ENCODE results near the gene CLCN1. TPM values are rescaled to one million over a fixed set of nuclear protein-coding genes. Genes with fewer than 3 reads are reported as not detected.
A peak's percentile ranks its signal among the peaks of the same experiment; 100 is the strongest.

CLCN1 gene
- total and polyA plus RNA-seq, 12 donors, result under 0.01 to 0.32 (median 0.12) TPM; not detected in 8

- no peak for TF ChIP-seq CTCF (IDR thresholded peaks at IDR 0.05)
- no peak for TF ChIP-seq POLR2A (IDR thresholded peaks at IDR 0.05)
- H3K27me3 ChIP-seq, result no peaks in the 10 kb centered on the region
- no peaks in the 10 kb centered on the region for H3K9me3 ChIP-seq (replicated peaks in 1 of 3)
- H3K4me1 ChIP-seq (replicated peaks in 1 of 2), result no peaks in the 10 kb centered on the region
- no peak overlapping the region for H3K27ac ChIP-seq
- DNase-seq, result peak in 5 of 7 donors; percentile 15 to 33 (median 23)
- no peak overlapping the region for H3K4me3 ChIP-seq
- H3K36me3 ChIP-seq (replicated peaks in 1 of 2), result no peaks in the 10 kb centered on the region
- WGBS, 4 donors, result 81 to 89% (median 85%) methylated on average over 4 of the region's 4 CpGs
- intact Hi-C loops (cut with DNase I), result no loop called here
Observed at GRCh38 chr7:143321734-143322133, 5.8 kb downstream of the CLCN1 start.

- peak in 6 of 7 donors; percentile 24 to 68 (median 32) for DNase-seq
- no peaks in the 10 kb centered on the region for H3K36me3 ChIP-seq (replicated peaks in 1 of 2)
Observed at GRCh38 chr7:143322760-143323633, 7.1 kb downstream of the CLCN1 start.

GRCh38 chr7:143323653-143324052, 7.7 kb downstream of the CLCN1 start:
- WGBS, 4 donors, result 58 to 69% (median 65%) methylated on average over 10 to 12 of the region's 12 CpGs
- TF ChIP-seq CTCF (IDR thresholded peaks at IDR 0.05), result no peak
- no peak for TF ChIP-seq POLR2A (IDR thresholded peaks at IDR 0.05)
- no peaks in the 10 kb centered on the region for H3K4me1 ChIP-seq (replicated peaks in 1 of 2)
- H3K9me3 ChIP-seq (replicated peaks in 1 of 3), result no peaks in the 10 kb centered on the region
- H3K27me3 ChIP-seq, result no peaks in the 10 kb centered on the region
- H3K36me3 ChIP-seq (replicated peaks in 1 of 2), result no peaks in the 10 kb centered on the region
- peak overlapping the region in 1 of 5 donors; percentile 34 for H3K27ac ChIP-seq
- intact Hi-C loops (cut with DNase I), result no loop called here
- DNase-seq, result no peak
- no peak overlapping the region for H3K4me3 ChIP-seq

More at GRCh38 chr7:143322760-143323633, 7.1 kb downstream of the CLCN1 start:
- WGBS, 4 donors, result 68 to 77% (median 70%) methylated on average over 22 to 23 of the region's 23 CpGs
- no peak for TF ChIP-seq CTCF (IDR thresholded peaks at IDR 0.05)
- TF ChIP-seq POLR2A (IDR thresholded peaks at IDR 0.05), result no peak
- Histone ChIP-seq H3K4me3 (no peak overlapping the region), H3K27me3 (no peaks in the 10 kb centered on the region), H3K4me1 (replicated peaks in 1 of 2) (no peaks in the 10 kb centered on the region), H3K27ac (peak overlapping the region in 1 of 5 donors; percentile 34), H3K9me3 (replicated peaks in 1 of 3) (no peaks in the 10 kb centered on the region)
- intact Hi-C loops (cut with DNase I), result no loop called here

- no peaks in the 10 kb centered on the region for H3K4me1 ChIP-seq (replicated peaks in 1 of 2)
- H3K4me3 ChIP-seq, result no peak overlapping the region
- no peaks in the 10 kb centered on the region for H3K9me3 ChIP-seq (replicated peaks in 1 of 3)
- 55 to 68% (median 62%) methylated on average over 2 of the region's 2 CpGs for WGBS, 4 donors
- H3K36me3 ChIP-seq (replicated peaks in 1 of 2), result no peaks in the 10 kb centered on the region
- intact Hi-C loops (cut with DNase I), result no loop called here
- DNase-seq, result no peak
- no peak for TF ChIP-seq POLR2A (IDR thresholded peaks at IDR 0.05)
- no peak for TF ChIP-seq CTCF (IDR thresholded peaks at IDR 0.05)
- no peaks in the 10 kb centered on the region for H3K27me3 ChIP-seq
- no peak overlapping the region for H3K27ac ChIP-seq
Observed at GRCh38 chr7:143325240-143325639, 9.3 kb downstream of the CLCN1 start.
